BJ (cell line): Measurements from ENCODE around the gene PASD1. TPM values are rescaled to one million over a fixed set of nuclear protein-coding genes. Genes with fewer than 3 reads are reported as not detected.

ENCODE experiments used
- CTCF ChIA-PET: fragments of 350-600 bp; formaldehyde crosslinking; extraction: SDS; loops from one replicate; lab custom pipeline; 2021; ENCODE audit warnings: antibody characterized with exemption, inconsistent platforms; lab: Yijun Ruan, JAX
- POLR2A ChIA-PET: fragments of 300-600 bp; sonication (Branson Sonifier 250); formaldehyde crosslinking; extraction: SDS; loops from one replicate; lab custom pipeline; 2021; ENCODE audit warnings: antibody characterized with exemption; lab: Charles Lee
- DNase-seq: peaks from one replicate; pipeline ENCODE4 v3.0.0-alpha.2; 2011; ENCODE audit warnings: low read depth
- H3K27me3 ChIP-seq: 2 replicates; pipeline ENCODE4 v1.6.0; 2011; ENCODE audit warnings: low read length; ENCODE audit not compliant: control insufficient read depth, insufficient read depth
- H3K36me3 ChIP-seq: 2 replicates; pipeline ENCODE4 v1.5.1; 2011; ENCODE audit warnings: low read length; ENCODE audit not compliant: control insufficient read depth, insufficient read depth
- H3K4me3 ChIP-seq: 2 replicates; pipeline ENCODE4 v1.5.1; 2011; ENCODE audit warnings: low read depth, mild to moderate bottlenecking, control low read depth, low read length
- polyA plus RNA-seq: library from polyadenylated mRNA; depleted of rRNA; stranded (reverse); fragments of >200 nt; gene quantifications from 2 replicates; pipeline ENCODE4 v1.2.3, GENCODE V29; 2011
- TF ChIP-seq, protein P1 (sequence below): IDR thresholded peaks from 2 replicates; pipeline ENCODE4 v1.5.1; 2011; ENCODE audit warnings: low read depth, mild to moderate bottlenecking, control low read depth, inconsistent platforms, low read length, moderate library complexity; ENCODE audit not compliant: insufficient read depth

Gene PASD1
- polyA plus RNA-seq, 1 experiment = not detected

DNA sequence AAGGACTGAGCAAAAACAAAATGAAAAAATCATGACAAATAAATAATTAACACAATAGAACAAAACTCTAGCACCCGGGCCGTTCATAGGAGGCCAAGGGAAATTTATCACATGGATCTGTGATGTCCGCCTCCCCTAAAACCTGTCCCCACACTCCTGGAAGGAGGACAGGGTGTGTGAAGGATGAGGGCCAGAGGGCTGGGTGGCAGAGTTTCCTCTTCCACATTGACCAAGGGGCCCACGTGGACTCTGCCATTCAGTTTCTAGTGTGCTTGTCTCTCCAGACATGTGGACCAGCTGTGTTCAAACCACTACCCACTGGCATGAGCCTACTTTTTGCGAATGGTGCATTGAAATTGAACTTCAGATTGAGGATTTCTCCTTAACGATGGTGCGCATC, 138.1 kb downstream of the PASD1 start:
- CTCF ChIA-PET = no interaction called here
- no peak overlapping the region for H3K4me3 ChIP-seq

GRCh38 chrX:151702026-151702714, 138.7 kb downstream of the PASD1 start:
- DNase-seq = no peak
- TF ChIP-seq, protein P1, sequence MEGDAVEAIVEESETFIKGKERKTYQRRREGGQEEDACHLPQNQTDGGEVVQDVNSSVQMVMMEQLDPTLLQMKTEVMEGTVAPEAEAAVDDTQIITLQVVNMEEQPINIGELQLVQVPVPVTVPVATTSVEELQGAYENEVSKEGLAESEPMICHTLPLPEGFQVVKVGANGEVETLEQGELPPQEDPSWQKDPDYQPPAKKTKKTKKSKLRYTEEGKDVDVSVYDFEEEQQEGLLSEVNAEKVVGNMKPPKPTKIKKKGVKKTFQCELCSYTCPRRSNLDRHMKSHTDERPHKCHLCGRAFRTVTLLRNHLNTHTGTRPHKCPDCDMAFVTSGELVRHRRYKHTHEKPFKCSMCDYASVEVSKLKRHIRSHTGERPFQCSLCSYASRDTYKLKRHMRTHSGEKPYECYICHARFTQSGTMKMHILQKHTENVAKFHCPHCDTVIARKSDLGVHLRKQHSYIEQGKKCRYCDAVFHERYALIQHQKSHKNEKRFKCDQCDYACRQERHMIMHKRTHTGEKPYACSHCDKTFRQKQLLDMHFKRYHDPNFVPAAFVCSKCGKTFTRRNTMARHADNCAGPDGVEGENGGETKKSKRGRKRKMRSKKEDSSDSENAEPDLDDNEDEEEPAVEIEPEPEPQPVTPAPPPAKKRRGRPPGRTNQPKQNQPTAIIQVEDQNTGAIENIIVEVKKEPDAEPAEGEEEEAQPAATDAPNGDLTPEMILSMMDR = no peak
- Histone ChIP-seq H3K36me3 (no peaks in the 10 kb centered on the region), H3K27me3 (no peaks in the 10 kb centered on the region), H3K4me3 (no peak overlapping the region)
- POLR2A ChIA-PET = no interaction called here
- CTCF ChIA-PET = no interaction called here

More for the DNA sequence above, 138.1 kb downstream of the PASD1 start:
- POLR2A ChIA-PET = no interaction called here
- TF ChIP-seq, protein P1 = no peak
- DNase-seq = no peak
- H3K36me3 ChIP-seq = no peaks in the 10 kb centered on the region
- H3K27me3 ChIP-seq = no peaks in the 10 kb centered on the region

DNA sequence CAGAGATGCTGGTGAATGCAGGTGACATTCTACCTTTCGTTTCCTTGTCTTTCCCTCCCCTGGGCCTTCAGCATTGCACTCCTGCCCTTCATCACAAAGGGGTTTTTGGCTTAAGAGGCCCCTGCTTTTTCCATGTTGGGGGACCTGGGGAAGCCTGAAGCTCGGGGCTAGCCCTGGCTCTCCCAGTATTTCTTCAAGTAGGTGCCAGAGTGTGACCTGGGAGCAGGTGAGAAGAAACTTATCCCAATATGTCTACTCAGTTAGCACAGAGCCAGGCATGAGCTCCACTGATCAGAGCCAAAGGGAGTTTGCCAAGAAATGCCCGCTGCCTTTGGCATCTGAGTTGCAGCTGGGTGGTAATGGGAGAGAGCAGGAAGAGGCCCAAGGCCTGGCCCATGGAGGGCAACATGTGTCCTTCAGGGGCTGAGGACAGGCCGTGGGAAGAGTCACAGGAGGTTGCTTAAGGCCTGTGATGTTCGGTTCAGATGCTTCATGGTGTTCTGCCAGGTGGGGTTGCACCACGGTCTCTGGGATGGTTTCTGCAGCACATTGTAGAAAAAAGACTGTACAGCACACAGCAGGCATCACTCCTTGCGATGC, 139.4 kb downstream of the PASD1 start:
- TF ChIP-seq, protein P1 = no peak
- H3K36me3 ChIP-seq = no peaks in the 10 kb centered on the region
- ChIA-PET POLR2A (no interaction called here), CTCF (no interaction called here)
- H3K4me3 ChIP-seq = no peak overlapping the region
- no peak for DNase-seq
- H3K27me3 ChIP-seq = no peaks in the 10 kb centered on the region

- TF ChIP-seq, protein P1 = no peak
- no peaks in the 10 kb centered on the region for H3K27me3 ChIP-seq
- H3K4me3 ChIP-seq = no peak overlapping the region
- no peaks in the 10 kb centered on the region for H3K36me3 ChIP-seq
- ChIA-PET CTCF (no interaction called here), POLR2A (no interaction called here)
- DNase-seq = no peak
Observed at GRCh38 chrX:151703487-151703886, 140.0 kb downstream of the PASD1 start.

- ChIA-PET POLR2A (no interaction called here), CTCF (no interaction called here)
- no peaks in the 10 kb centered on the region for H3K27me3 ChIP-seq
- TF ChIP-seq, protein P1 = no peak
- DNase-seq = no peak
- no peak overlapping the region for H3K4me3 ChIP-seq
- no peaks in the 10 kb centered on the region for H3K36me3 ChIP-seq
Observed at GRCh38 chrX:151704041-151704663, 140.7 kb downstream of the PASD1 start.
